ENCODE data around the gene MAOA.

The MAOA gene

DNA sequence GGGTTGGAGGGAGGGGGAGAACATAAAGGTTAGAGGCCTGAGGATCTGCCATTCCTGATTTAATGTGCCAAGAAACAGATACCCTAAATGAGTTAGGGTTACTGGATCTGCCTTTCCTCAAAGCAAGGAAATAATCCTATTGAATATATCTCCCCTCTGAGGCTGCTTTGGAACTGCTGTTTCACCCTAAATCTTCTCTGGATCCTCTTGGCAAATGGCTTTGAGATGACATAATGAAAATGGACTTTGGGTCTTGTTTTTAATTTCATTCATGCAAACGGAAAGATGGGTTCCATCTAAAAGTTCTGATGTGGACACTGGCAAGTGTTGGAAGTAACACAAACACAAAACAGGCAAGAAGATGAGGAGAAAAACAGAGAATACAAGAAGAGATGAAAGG lies 23.0 kb upstream of the MAOA start:
- DNase-seq (ENCODE audit: low read depth, low spot score) = no peak
- Histone ChIP-seq H3K9me3 (ENCODE audit: low read depth, low read length) (no peaks in the 10 kb centered on the region), H3K27ac (no peak overlapping the region), H3K4me3 (no peak overlapping the region), H3K36me3 (ENCODE audit: insufficient read depth, low read length) (no peaks in the 10 kb centered on the region), H3K9ac (ENCODE audit: insufficient read length) (no peak overlapping the region)
- TF ChIP-seq EZH2 (IDR thresholded peaks at IDR 0.05) (no peak), FOXP2 (optimal IDR thresholded peaks at IDR 0.05; ENCODE audit: control extremely low read depth, extremely low read length, insufficient read depth) (no peak), POLR2AphosphoS5 (IDR thresholded peaks at IDR 0.05; ENCODE audit: borderline replicate concordance, low read depth, low read length) (no peak)

DNA sequence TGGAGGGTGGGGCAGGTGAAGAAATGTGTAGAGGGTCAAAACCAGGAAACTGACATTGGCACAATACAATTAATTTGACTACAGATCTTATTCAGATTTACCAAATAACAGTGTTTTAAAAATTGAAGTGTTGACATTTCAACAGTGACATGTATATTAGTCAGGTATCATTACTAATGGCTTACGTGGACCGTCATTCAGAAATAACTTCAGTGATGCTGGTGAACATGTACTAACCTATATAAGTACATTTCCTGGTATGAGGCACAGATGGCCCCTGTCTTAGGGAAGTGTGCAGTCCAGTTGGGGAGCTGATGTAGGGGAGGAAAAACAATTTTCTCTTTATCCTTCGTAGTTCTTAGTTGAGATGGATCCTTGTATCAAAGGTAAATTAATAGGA lies 22.3 kb upstream of the MAOA start:
- TF ChIP-seq EZH2 (IDR thresholded peaks at IDR 0.05) = no peak
- TF ChIP-seq POLR2AphosphoS5 (IDR thresholded peaks at IDR 0.05; ENCODE audit: borderline replicate concordance, low read depth, low read length) = no peak
- no peak for TF ChIP-seq FOXP2 (optimal IDR thresholded peaks at IDR 0.05; ENCODE audit: control extremely low read depth, extremely low read length, insufficient read depth)
- Histone ChIP-seq H3K27ac (no peak overlapping the region), H3K4me3 (no peak overlapping the region), H3K36me3 (ENCODE audit: insufficient read depth, low read length) (no peaks in the 10 kb centered on the region), H3K9ac (ENCODE audit: insufficient read length) (no peak overlapping the region), H3K9me3 (ENCODE audit: low read depth, low read length) (no peaks in the 10 kb centered on the region)
- DNase-seq (ENCODE audit: low read depth, low spot score) = no peak

DNA sequence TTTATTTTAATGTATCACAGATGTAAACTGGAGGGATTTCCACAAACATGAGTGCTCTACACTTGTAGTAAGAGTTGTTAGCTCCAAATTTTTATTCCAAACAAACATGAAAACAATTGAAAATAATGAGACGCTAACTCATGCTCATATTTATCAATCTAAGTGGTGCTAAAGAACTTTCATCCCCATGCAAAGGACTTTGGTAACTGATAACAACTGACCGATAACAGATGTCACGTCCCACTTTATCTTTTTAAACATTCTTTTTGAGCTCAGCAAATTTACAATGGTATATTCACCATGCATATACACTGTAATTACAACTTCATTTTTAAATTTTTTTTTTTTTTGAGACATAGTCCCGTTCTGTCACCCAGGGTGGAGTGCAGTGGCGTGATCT lies 15.6 kb upstream of the MAOA start:
- TF ChIP-seq POLR2AphosphoS5 (IDR thresholded peaks at IDR 0.05; ENCODE audit: borderline replicate concordance, low read depth, low read length) (no peak), FOXP2 (optimal IDR thresholded peaks at IDR 0.05; ENCODE audit: control extremely low read depth, extremely low read length, insufficient read depth) (no peak), EZH2 (IDR thresholded peaks at IDR 0.05) (no peak)
- H3K9ac ChIP-seq (ENCODE audit: insufficient read length) = no peak overlapping the region
- DNase-seq (ENCODE audit: low read depth, low spot score) = no peak
- H3K9me3 ChIP-seq (ENCODE audit: low read depth, low read length) = no peaks in the 10 kb centered on the region
- no peak overlapping the region for H3K27ac ChIP-seq
- H3K36me3 ChIP-seq (ENCODE audit: insufficient read depth, low read length) = no peaks in the 10 kb centered on the region
- H3K4me3 ChIP-seq = no peak overlapping the region

DNA sequence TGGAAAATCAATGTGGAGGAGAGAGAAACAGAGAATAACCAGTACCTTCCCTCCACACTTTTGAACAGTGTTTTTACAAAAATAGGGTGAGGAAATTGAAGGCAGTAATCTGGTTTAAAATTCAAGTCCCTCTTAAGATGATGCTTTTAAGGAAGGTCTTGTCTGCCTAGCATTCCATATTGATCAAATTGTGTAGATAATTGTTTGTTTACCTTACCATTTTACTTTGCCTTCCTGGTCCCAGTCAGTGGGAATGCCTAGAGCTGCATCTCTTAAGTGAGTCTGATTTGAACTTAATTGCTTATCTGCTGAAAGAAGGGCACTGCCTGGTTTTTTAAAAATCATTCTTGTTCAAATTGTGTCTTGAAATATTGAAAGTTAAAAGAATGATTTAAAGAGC lies 14.4 kb upstream of the MAOA start:
- Histone ChIP-seq H3K36me3 (ENCODE audit: insufficient read depth, low read length) (no peaks in the 10 kb centered on the region), H3K27ac (no peak overlapping the region), H3K9ac (ENCODE audit: insufficient read length) (no peak overlapping the region), H3K4me3 (no peak overlapping the region), H3K9me3 (ENCODE audit: low read depth, low read length) (no peaks in the 10 kb centered on the region)
- DNase-seq (ENCODE audit: low read depth, low spot score) = no peak
- TF ChIP-seq POLR2AphosphoS5 (IDR thresholded peaks at IDR 0.05; ENCODE audit: borderline replicate concordance, low read depth, low read length) = no peak
- no peak for TF ChIP-seq EZH2 (IDR thresholded peaks at IDR 0.05)
- TF ChIP-seq FOXP2 (optimal IDR thresholded peaks at IDR 0.05; ENCODE audit: control extremely low read depth, extremely low read length, insufficient read depth) = no peak

DNA sequence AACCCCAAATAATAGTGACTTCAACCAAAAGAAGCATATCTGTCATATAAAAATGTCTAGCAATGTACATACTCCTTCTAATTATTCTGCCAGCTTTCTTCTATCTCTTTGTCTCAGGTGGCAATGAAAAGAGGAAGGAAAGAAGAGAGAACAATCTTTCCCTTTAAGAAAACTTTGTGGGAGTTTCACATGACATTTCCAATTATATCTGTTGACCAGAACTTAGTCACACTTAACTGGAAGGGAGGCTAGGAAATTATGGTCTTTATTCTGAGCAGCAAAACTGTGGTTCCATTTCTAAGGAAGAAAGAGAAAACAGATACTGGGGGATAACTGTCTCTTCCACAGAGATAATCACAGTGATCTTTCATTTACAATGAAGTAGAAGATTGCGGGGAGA lies 12.9 kb upstream of the MAOA start:
- Histone ChIP-seq H3K36me3 (ENCODE audit: insufficient read depth, low read length) (no peaks in the 10 kb centered on the region), H3K4me3 (no peak overlapping the region), H3K9ac (ENCODE audit: insufficient read length) (no peak overlapping the region), H3K27ac (no peak overlapping the region), H3K9me3 (ENCODE audit: low read depth, low read length) (no peaks in the 10 kb centered on the region)
- DNase-seq (ENCODE audit: low read depth, low spot score) = no peak
- TF ChIP-seq FOXP2 (optimal IDR thresholded peaks at IDR 0.05; ENCODE audit: control extremely low read depth, extremely low read length, insufficient read depth) (no peak), POLR2AphosphoS5 (IDR thresholded peaks at IDR 0.05; ENCODE audit: borderline replicate concordance, low read depth, low read length) (no peak), EZH2 (IDR thresholded peaks at IDR 0.05) (no peak)

DNA sequence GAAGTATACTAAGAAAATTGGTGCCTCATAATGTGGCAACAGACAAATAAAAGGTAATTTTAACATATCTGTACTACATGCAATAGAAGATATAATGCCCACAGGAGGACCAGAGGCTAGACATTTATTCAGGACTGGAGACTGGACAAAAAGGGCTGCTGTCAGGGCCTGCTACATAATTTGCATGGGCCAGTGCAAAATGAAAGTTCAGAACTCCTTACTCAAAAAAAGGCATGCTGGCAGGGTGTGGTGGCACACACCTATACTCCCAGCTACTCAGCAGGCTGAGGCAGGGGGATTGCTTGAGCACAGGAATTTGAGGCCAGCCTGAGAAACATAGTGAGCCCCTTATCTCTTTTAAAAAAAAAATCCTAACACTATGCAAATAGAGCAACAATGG lies 12.4 kb upstream of the MAOA start:
- no peak overlapping the region for H3K9ac ChIP-seq (ENCODE audit: insufficient read length)
- DNase-seq (ENCODE audit: low read depth, low spot score) = no peak
- no peak for TF ChIP-seq EZH2 (IDR thresholded peaks at IDR 0.05)
- TF ChIP-seq POLR2AphosphoS5 (IDR thresholded peaks at IDR 0.05; ENCODE audit: borderline replicate concordance, low read depth, low read length) = no peak
- TF ChIP-seq FOXP2 (optimal IDR thresholded peaks at IDR 0.05; ENCODE audit: control extremely low read depth, extremely low read length, insufficient read depth) = no peak
- H3K4me3 ChIP-seq = no peak overlapping the region
- no peaks in the 10 kb centered on the region for H3K9me3 ChIP-seq (ENCODE audit: low read depth, low read length)
- no peaks in the 10 kb centered on the region for H3K36me3 ChIP-seq (ENCODE audit: insufficient read depth, low read length)
- H3K27ac ChIP-seq = no peak overlapping the region

DNA sequence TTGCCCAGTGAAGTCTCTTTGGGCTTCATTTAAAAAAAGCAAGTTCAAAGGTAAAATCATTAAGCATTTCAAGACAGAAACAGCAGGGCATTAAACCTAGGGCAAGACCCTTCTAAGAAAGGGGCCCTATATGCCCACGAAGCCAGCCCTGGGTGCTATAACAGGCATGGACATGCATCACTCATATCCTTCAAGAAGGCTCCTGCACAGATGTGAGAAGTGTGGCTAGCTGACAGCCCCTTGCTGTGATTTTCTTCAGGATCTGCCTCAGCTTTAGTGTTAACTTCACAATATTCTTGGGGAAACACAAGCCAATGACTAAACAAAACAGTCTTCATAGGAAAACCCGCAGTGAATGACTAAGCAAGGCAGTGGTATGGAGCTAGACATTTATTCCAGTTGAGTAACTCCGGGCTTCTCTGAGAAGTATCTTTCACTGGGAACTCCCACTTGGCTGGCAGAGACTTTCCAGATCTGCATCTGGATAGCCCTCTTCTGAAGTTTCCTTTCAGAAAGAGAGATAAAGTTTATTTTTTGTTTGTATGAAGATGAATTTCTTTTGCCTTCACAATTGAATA lies 11.9 kb upstream of the MAOA start:
- Histone ChIP-seq H3K36me3 (ENCODE audit: insufficient read depth, low read length) (no peaks in the 10 kb centered on the region), H3K9ac (ENCODE audit: insufficient read length) (no peak overlapping the region), H3K9me3 (ENCODE audit: low read depth, low read length) (no peaks in the 10 kb centered on the region), H3K27ac (no peak overlapping the region), H3K4me3 (no peak overlapping the region)
- DNase-seq (ENCODE audit: low read depth, low spot score) = no peak
- TF ChIP-seq EZH2 (IDR thresholded peaks at IDR 0.05) (no peak), POLR2AphosphoS5 (IDR thresholded peaks at IDR 0.05; ENCODE audit: borderline replicate concordance, low read depth, low read length) (no peak), FOXP2 (optimal IDR thresholded peaks at IDR 0.05; ENCODE audit: control extremely low read depth, extremely low read length, insufficient read depth) (no peak)

DNA sequence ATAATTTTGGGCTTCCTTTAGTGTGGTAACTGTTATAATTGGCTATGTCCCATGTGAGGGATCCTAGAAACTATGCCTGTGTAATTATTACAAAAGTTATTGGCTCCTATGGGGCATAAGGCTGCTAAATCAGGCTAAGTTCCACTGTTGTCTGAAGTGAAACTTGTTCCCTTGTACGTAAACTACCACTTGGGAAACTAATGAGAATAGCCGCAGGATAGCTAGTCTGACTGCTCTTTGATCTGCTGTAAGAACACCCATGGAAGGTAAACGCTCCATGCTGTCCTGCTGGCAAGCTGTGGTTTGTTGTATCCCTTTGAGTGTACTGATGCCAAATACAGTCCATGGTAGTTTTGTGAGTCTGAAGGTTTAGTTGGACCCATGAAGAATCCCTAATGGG lies 9.3 kb upstream of the MAOA start:
- no peaks in the 10 kb centered on the region for H3K9me3 ChIP-seq (ENCODE audit: low read depth, low read length)
- DNase-seq (ENCODE audit: low read depth, low spot score) = no peak
- no peak overlapping the region for H3K27ac ChIP-seq
- H3K4me3 ChIP-seq = no peak overlapping the region
- TF ChIP-seq FOXP2 (optimal IDR thresholded peaks at IDR 0.05; ENCODE audit: control extremely low read depth, extremely low read length, insufficient read depth) = no peak
- no peaks in the 10 kb centered on the region for H3K36me3 ChIP-seq (ENCODE audit: insufficient read depth, low read length)
- H3K9ac ChIP-seq (ENCODE audit: insufficient read length) = no peak overlapping the region

DNA sequence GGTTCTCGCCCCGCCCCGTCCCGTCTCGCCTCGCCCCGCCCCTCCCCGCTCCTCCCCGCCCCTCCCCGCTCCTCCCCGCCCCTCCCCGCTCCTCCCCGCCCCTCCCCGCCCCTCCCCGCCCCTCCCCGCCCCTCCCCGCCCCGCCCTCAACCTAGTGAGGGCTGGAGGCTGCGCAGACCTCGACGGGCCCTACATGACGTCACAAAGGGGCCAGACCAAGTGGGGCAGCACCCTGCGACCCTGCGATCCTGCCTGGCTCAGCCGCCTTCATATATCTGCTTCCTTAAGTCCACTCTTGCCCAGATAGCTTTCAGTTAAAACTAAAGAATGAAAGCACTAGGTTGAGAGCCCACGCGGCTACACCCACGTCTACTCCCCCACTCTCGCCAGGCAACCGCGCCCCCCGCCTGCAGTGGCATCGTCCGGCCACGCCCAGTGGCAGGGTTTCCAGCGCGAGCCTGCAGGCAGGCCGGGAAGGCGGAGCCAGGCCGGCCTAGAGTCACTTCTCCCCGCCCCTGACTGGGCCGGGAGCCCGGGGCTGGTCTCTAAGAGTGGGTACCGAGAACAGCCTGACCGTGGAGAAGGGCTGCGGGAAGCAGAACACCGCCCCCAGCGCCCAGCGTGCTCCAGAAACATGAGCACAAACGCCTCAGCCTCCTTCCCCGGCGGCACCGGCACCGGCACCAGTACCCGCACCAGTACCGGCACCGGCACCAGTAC lies 1.5 kb upstream of the MAOA start:
- TF ChIP-seq POLR2AphosphoS5 (IDR thresholded peaks at IDR 0.05; ENCODE audit: borderline replicate concordance, low read depth, low read length) = peak; percentile 51; the same call in 1 of the 2 replicates
- TF ChIP-seq FOXP2 (optimal IDR thresholded peaks at IDR 0.05; ENCODE audit: control extremely low read depth, extremely low read length, insufficient read depth) = no peak
- no peak for TF ChIP-seq EZH2 (IDR thresholded peaks at IDR 0.05)
- H3K27ac ChIP-seq = peak overlapping the region; percentile 91
- H3K9ac ChIP-seq (ENCODE audit: insufficient read length) = peak overlapping the region; percentile 92
- no peak for DNase-seq (ENCODE audit: low read depth, low spot score)
- H3K4me3 ChIP-seq = peak overlapping the region; percentile 79
- H3K9me3 ChIP-seq (ENCODE audit: low read depth, low read length) = no peaks in the 10 kb centered on the region
- H3K36me3 ChIP-seq (ENCODE audit: insufficient read depth, low read length) = no peaks in the 10 kb centered on the region

All from SK-N-MC (cell line).